ENCODE results near the gene ZSCAN10. TPM values are rescaled to one million over a fixed set of nuclear protein-coding genes. Genes with fewer than 3 reads are reported as not detected.

ZSCAN10 gene
- total and polyA plus RNA-seq, 9 of the 15 experiments (the other 6 are each of a cell fraction or from before 2014, with no cell fraction given) = 0.22 TPM; not detected in 8

DNA sequence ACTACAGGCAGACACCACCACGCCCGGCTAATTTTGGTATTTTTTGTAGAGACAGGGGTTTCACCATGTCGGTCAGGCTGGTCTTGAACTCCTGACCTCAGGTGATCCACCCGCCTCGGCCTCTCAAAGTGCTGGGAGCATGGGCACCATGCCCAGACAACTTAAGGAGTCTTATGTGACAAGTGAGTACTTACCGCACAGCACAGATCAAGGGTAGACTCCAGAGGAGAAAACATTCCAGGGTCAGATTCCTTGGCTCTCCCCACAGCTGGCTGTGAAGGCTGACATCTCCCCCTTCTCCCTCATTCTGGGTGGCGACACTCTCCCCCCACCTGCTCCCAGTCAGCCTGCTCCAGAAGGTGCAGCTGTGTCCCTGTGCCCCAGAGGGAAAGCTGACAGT, 10.6 kb downstream of the ZSCAN10 start:
- Histone ChIP-seq H3K9me1 (ENCODE audit: control insufficient read depth, insufficient read depth, low read length) (no peaks in the 10 kb centered on the region), H3K27ac (ENCODE audit: extremely low read depth, low read depth, low read length) (no peak overlapping the region), H3K36me3 (ENCODE audit: control insufficient read depth, insufficient read depth, low read length) (no peaks in the 10 kb centered on the region), H3K4me1 (replicated peaks in 1 of 2; ENCODE audit: control insufficient read depth in 2 of 2, insufficient read depth in 2 of 2, low read length in 2 of 2) (peaks cover 19 to 61% of the 10 kb centered on the region in 2 experiments), H2AFZ (ENCODE audit: low read depth, low read length) (no peak overlapping the region), H3K9ac (ENCODE audit: insufficient read depth in 1 of 2, low read depth in 2 of 2, low read length in 2 of 2) (no peak overlapping the region), H3K27me3 (ENCODE audit: control insufficient read depth in 2 of 2, insufficient read depth in 2 of 2, low read length in 2 of 2) (peaks cover 2 to 26% of the 10 kb centered on the region in 2 experiments; a peak in 3 of 5 replicates), H3K9me3 (replicated peaks; ENCODE audit: control insufficient read depth, insufficient read depth, low read depth, low read length) (no peaks in the 10 kb centered on the region), H3K79me2 (ENCODE audit: control insufficient read depth, insufficient read depth, low read length) (no peaks in the 10 kb centered on the region), H3K4me2 (ENCODE audit: insufficient read depth, low read length) (no peak overlapping the region), H4K20me1 (replicated peaks; ENCODE audit: control insufficient read depth, insufficient read depth, low read length) (no peaks in the 10 kb centered on the region), H3K4me3 (no peak overlapping the region)
- intact Hi-C loops (cut with micrococcal nuclease) = no loop called here
- in situ Hi-C loops (cut with MboI) = no loop called here
- TF ChIP-seq FIP1L1 (IDR thresholded peaks at IDR 0.05; ENCODE audit: low read depth, low read length, poor library complexity, severe bottlenecking) (no peak), GATAD2B (IDR thresholded peaks at IDR 0.05; ENCODE audit: borderline replicate concordance) (no peak), YY1 (IDR thresholded peaks at IDR 0.05; ENCODE audit: borderline replicate concordance in 1 of 3, control insufficient read depth in 1 of 3, extremely low read depth in 1 of 3, insufficient read depth in 3 of 3, insufficient read length in 1 of 3, insufficient replicate concordance in 2 of 3, low read depth in 1 of 3, low read length in 2 of 3) (no peak), SMARCE1 (IDR thresholded peaks at IDR 0.05) (no peak), ADNP (tag; IDR thresholded peaks at IDR 0.05) (no peak)
- TF ChIP-seq, protein P1, sequence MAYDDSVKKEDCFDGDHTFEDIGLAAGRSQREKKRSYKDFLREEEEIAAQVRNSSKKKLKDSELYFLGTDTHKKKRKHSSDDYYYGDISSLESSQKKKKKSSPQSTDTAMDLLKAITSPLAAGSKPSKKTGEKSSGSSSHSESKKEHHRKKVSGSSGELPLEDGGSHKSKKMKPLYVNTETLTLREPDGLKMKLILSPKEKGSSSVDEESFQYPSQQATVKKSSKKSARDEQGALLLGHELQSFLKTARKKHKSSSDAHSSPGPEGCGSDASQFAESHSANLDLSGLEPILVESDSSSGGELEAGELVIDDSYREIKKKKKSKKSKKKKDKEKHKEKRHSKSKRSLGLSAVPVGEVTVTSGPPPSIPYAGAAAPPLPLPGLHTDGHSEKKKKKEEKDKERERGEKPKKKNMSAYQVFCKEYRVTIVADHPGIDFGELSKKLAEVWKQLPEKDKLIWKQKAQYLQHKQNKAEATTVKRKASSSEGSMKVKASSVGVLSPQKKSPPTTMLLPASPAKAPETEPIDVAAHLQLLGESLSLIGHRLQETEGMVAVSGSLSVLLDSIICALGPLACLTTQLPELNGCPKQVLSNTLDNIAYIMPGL (CRISPR knock-in tag; IDR thresholded peaks at IDR 0.05) = no peak
- 28% methylated on average over 7 of the region's 7 CpGs for WGBS (ENCODE audit: insufficient coverage, low coverage, missing lambda C conversion rate)
- FAIRE-seq (no peak), DNase-seq (ENCODE audit: extremely low read depth in 1 of 4, low spot score in 3 of 4) (no peak), ATAC-seq (no peak)
- CTCF ChIA-PET (ENCODE audit: low intra/inter-chr PET ratio) = no interaction called here
- POLR2A ChIA-PET = interaction anchor here (1.0 to 1.1 kb wide), 2 partner anchors 8 to 40 kb away, joined by 3 to 4 read pairs; no protein-coding TSS in a partner anchor
- no TSS peak for BruUV-seq (replicated peaks)
